ENCODE measurements around the gene RHOU.

The RHOU gene

DNA sequence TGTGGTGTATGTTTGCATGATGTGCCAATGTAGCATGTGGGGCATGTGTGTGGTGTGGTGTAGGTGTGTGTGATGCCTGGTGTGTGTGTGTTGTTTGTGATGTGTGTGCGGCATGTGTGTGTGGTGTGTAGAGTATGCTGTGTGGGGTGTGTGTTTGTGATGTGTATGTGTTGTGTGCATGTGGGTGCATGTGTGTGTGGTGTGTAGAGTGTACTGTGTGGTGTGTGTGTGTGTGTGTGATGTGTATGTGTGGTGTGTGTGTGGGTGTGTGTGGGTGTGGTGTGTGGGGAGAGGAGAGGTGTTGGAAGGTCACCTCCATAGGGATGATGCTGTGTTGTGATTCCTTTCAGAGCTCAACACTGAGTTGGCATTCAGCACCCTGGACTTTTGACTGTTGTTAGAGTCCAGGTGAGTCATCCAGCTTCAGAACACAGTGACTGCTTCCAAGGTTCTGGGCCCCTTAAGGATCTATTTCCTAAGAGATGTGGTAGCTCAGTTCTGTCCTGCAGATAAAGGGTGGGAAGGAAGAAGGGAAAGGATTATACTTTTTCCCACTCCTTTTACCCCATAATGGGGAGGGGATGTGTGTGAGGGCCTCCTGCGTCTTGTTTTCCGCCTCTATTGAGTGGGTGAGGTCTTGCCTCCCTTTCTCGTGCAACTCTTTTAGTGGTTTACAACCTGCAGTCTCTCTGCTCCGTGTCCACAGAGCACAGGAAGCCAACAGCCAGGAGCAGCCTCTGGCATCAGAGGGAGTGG, 47.6 kb downstream of the RHOU start:
- DNase-seq (ENCODE audit: low read depth in 2 of 2, low spot score in 1 of 2), result no peak

GRCh38 chr1:228783418-228784040, 48.2 kb downstream of the RHOU start:
- no peak for DNase-seq (ENCODE audit: low read depth in 2 of 2, low spot score in 1 of 2)

GRCh38 chr1:228784181-228784580, 48.9 kb downstream of the RHOU start:
- no peak for DNase-seq (ENCODE audit: low read depth in 2 of 2, low spot score in 1 of 2)

DNA sequence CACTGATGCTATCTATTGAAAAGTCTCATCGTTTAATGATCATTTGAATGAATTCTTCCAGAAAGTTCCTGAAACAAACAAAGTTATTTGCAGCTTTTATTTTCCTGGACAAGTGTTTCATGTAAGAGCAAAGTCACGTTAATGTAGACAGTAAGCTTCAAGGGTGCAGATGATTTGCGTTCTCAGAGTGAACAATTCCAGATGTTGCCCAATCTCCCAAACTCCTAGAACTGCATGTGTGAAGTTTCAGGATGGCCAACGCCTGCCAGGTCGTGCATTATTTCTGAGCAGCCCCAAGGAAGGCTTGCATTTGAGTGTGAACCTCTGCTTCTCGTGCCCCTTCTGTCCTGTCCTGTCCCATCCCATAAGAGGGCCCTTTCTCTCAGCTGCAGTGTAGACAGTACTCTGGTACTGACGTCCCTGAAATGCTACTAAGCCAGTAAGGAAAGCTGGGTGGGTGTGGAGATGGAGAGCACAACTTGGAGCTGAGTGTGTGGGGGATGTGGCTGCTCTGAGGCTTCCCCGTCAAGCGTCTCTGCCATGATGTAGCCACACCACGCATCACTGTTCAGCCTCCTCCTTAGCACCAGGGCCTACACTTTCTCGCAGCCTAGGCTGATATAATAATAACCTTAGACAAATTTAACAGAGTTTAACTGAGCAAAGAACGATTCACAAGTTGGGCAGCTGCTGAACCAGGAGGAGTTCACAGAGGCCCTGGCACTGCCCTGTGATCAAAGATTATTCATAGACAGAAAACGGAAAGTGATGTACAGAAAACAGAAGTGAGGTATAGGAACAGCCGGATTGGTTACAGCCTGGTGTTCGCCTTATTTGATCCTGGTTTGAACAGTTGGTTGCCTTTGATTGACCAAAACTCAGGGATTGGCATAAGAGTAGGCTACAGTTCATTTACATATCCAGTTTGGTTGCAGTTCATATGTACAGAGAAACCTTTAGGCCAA, 50.4 kb downstream of the RHOU start:
- no peak for DNase-seq (ENCODE audit: low read depth in 2 of 2, low spot score in 1 of 2)

- no peak for DNase-seq (ENCODE audit: low read depth in 2 of 2, low spot score in 1 of 2)
Observed at GRCh38 chr1:228786361-228787129, 51.3 kb downstream of the RHOU start.

DNA sequence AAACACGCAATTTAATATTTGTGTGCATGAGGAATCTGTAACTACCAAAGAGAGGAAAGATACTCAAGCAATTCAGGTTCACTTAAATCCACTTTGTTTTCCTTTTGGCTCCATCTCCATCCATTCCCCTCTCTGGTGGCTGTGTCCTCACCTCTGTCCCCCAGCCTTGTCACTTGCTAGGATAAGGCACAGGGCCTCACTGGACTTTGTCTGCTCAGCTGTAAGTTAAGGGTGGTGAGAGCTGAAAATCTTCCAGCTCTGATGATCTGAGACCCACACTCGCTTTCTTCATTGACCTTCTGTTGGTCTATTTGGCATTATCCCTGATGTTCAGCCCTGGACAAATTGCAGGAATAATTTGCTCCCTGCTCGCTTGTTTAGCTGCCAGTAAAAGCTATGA, 56.5 kb downstream of the RHOU start:
- no peak for DNase-seq (ENCODE audit: low read depth in 2 of 2, low spot score in 1 of 2)

DNA sequence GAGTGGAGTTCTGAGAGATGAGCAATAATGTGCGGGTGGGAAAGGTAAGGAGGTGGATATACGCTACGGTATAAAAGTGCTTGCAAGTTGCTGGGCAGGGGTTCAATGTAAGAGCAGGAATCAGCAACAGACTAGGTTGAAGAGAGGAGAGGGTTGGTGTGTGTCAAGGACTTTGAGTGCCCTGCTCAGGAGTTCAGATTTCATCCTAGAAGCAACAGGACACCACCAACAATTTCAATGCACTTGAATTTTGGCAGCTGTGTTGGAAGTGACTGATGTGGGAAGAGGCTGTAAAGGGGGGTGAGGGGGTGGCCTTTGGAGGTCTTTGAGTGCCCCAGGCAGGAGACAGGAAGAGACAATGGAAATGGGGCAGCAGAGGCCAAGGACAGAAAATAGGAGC, 57.3 kb downstream of the RHOU start:
- no peak for DNase-seq (ENCODE audit: low read depth in 2 of 2, low spot score in 1 of 2)

DNA sequence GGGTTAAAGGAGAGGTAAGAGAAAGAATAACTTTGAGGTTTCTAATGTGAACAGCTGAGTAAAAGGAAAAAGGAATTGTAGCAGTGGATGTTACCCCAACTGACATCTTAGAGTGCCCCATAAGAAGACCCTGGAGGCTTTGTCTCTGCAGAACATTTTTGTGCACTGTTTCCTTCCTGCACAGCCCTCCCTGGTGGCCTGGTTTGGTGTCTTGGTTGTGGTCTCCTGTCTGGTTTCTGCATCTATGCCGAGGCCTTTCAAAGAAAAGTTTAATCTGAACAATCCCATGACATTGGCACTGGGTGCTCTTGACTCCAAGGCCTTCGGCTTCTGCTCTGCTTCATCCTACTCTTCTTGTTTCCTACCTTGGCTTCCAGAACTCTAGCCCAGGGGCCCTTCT, 57.8 kb downstream of the RHOU start:
- no peak for DNase-seq (ENCODE audit: low read depth in 2 of 2, low spot score in 1 of 2)

GRCh38 chr1:228794173-228794572, 58.9 kb downstream of the RHOU start:
- DNase-seq (ENCODE audit: low read depth in 2 of 2, low spot score in 1 of 2), result no peak

GRCh38 chr1:228794810-228795209, 59.5 kb downstream of the RHOU start:
- DNase-seq (ENCODE audit: low read depth in 2 of 2, low spot score in 1 of 2), result no peak

- DNase-seq (ENCODE audit: low read depth in 2 of 2, low spot score in 1 of 2), result no peak
Observed at GRCh38 chr1:228795596-228795995, 60.3 kb downstream of the RHOU start.

Data from stimulated activated CD8-positive, alpha-beta memory T cell treated with anti-CD3 and anti-CD28 coated beads, Interleukin-4, amount 100 ng/mL, for 1 hour (primary cell).